GM18951 (cell line): Measurements from ENCODE around the gene FAM153A.
"Not testable (repeated sequence)": the region's sequence is repeated elsewhere in the genome, so short reads cannot be mapped to it uniquely, and the experiment has no call there.

ENCODE experiments used
- in situ Hi-C: fragments of 300-500 bp; cut with MboI; formaldehyde crosslinking; loops from one replicate; pipeline ENCODE4 v1.12.0; 2022; ENCODE audit warnings: low sequenced_read_pairs, mixed read lengths, inconsistent platforms; ENCODE audit not compliant: unreplicated experiment

The FAM153A gene

GRCh38 chr5:177782792-177783633 is at the start of gene FAM153A:
TSS of gene FAM153A (minus strand) at chr5:177782899.
- in situ Hi-C loops: not testable (repeated sequence)

- in situ Hi-C loops: loop anchor here (25.0 kb wide), 1 partner anchor 1820 kb away; no protein-coding TSS in a partner anchor
These were observed 49.6 kb upstream of the FAM153A start for GRCh38 chr5:177832287-177832686.

- in situ Hi-C loops: loop anchor here (25.0 kb wide), 1 partner anchor 1814 kb away; no protein-coding TSS in a partner anchor
These were observed 43.4 kb upstream of the FAM153A start for GRCh38 chr5:177826073-177826472.

- in situ Hi-C loops: loop anchor here (25.0 kb wide), 1 partner anchor 1812 kb away; no protein-coding TSS in a partner anchor
These were observed 42.1 kb upstream of the FAM153A start for GRCh38 chr5:177824776-177825175.

- in situ Hi-C loops: not testable (repeated sequence)
These were observed 39.8 kb upstream of the FAM153A start for GRCh38 chr5:177822489-177822888.

- in situ Hi-C loops: not testable (repeated sequence)
These were observed 37.0 kb upstream of the FAM153A start for GRCh38 chr5:177819664-177820063.

GRCh38 chr5:177812814-177813425 is 30.2 kb upstream of the FAM153A start:
- in situ Hi-C loops: not testable (repeated sequence)

GRCh38 chr5:177812160-177812743 is 29.6 kb upstream of the FAM153A start:
- in situ Hi-C loops: not testable (repeated sequence)

GRCh38 chr5:177809209-177809913 is 26.7 kb upstream of the FAM153A start:
- in situ Hi-C loops: not testable (repeated sequence)

GRCh38 chr5:177808420-177808819 is 25.7 kb upstream of the FAM153A start:
- in situ Hi-C loops: not testable (repeated sequence)

- in situ Hi-C loops: not testable (repeated sequence)
These were observed 24.6 kb upstream of the FAM153A start for GRCh38 chr5:177807265-177807664.

GRCh38 chr5:177801427-177801826 is 18.7 kb upstream of the FAM153A start:
- in situ Hi-C loops: not testable (repeated sequence)

- in situ Hi-C loops: not testable (repeated sequence)
These were observed 15.6 kb upstream of the FAM153A start for GRCh38 chr5:177798237-177798840.

GRCh38 chr5:177793272-177793671 is 10.6 kb upstream of the FAM153A start:
- in situ Hi-C loops: not testable (repeated sequence)

GRCh38 chr5:177791649-177792048 is 8.9 kb upstream of the FAM153A start:
- in situ Hi-C loops: not testable (repeated sequence)

GRCh38 chr5:177782169-177782568 is 530 bp downstream of the FAM153A start:
- in situ Hi-C loops: not testable (repeated sequence)

- in situ Hi-C loops: not testable (repeated sequence)
These were observed 11.5 kb downstream of the FAM153A start for GRCh38 chr5:177771206-177771605.

- in situ Hi-C loops: not testable (repeated sequence)
These were observed 12.1 kb downstream of the FAM153A start for GRCh38 chr5:177770646-177771045.

GRCh38 chr5:177763737-177764508 is 18.8 kb downstream of the FAM153A start:
- in situ Hi-C loops: not testable (repeated sequence)
